Breast epithelium (tissue), 3 donors: ENCODE measurements around the gene CORO1C.

Experiments
- CTCF ChIP-seq, 3 donors: fragments of 450-650 bp; IDR thresholded peaks; one replicate each; pipeline ENCODE4 v1.5.1; 2016 to 2017; ENCODE audit warnings: antibody characterized with exemption in 3 of 3, mild to moderate bottlenecking in 3 of 3, moderate library complexity in 3 of 3
- POLR2A ChIP-seq: fragments of 450-650 bp; IDR thresholded peaks from one replicate; pipeline ENCODE4 v1.6.1; 2016; ENCODE audit warnings: antibody characterized with exemption, mild to moderate bottlenecking, moderate library complexity

DNA sequence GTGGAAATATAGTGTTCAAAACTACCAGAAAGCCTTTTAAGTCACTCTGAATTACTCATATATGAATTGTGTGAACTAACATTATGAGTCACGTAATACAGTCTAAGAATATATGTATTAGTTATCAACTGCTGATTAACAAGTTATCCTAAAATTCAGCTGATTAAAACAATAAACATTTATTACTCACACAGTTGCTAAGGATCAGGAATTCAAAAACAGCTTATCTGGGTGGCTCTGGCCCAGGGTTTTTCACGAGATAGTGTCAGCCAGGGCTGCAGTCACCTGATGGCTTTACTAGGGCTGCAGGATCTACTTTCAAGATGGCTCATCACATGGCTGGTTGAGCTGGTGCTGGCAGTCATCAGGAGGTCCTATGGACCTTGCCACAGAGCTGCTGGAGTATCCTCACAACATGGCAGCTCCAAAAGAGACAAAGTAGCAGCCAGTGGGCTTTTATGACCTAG lies 36.5 kb downstream of the CORO1C start:
- TF ChIP-seq CTCF (IDR thresholded peaks at IDR 0.05) (no peak), POLR2A (no peak)
